ENCODE results near the gene ZNF57.

Gene ZNF57

DNA sequence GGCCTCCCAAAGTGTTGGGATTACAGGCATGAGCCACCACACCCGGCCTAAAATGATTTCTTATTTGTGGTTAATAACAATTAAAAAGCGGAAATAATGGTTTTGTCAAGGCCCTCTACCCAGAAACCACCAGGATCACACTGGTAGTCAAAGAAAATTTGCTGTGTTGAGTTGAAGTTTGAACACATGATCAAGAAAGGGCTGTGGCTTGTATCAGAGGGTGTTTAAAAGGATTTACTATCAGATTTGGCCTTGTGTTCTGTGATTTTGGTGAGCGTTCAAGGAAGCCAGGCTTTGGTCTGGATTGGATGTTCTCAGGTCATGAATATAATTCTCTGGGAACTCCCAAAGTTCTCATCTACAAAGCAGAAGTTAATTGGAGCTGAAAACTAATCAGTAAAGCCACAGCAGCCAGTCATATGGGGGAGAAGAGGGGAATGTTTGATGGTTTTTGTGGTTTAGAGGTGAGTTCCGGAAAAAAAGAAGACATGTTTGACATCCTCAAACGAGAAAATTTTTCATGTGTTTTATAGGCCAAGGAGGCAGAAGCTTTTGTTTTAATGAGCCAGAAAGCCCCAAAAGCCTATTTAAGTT lies 44.2 kb upstream of the ZNF57 start:
- no peak for TF ChIP-seq SIN3A (IDR thresholded peaks at IDR 0.05; ENCODE audit: borderline replicate concordance, insufficient read depth, low read length)
- TF ChIP-seq POLR2AphosphoS5 (IDR thresholded peaks at IDR 0.05; ENCODE audit: low read depth, low read length) = no peak
- no peak for TF ChIP-seq FOXP2 (optimal IDR thresholded peaks at IDR 0.05; ENCODE audit: borderline replicate concordance, extremely low read depth, extremely low read length, insufficient read depth)
- TF ChIP-seq TAF1 (IDR thresholded peaks at IDR 0.05; ENCODE audit: borderline replicate concordance, insufficient read depth, low read length) = no peak
- TF ChIP-seq, protein P1, sequence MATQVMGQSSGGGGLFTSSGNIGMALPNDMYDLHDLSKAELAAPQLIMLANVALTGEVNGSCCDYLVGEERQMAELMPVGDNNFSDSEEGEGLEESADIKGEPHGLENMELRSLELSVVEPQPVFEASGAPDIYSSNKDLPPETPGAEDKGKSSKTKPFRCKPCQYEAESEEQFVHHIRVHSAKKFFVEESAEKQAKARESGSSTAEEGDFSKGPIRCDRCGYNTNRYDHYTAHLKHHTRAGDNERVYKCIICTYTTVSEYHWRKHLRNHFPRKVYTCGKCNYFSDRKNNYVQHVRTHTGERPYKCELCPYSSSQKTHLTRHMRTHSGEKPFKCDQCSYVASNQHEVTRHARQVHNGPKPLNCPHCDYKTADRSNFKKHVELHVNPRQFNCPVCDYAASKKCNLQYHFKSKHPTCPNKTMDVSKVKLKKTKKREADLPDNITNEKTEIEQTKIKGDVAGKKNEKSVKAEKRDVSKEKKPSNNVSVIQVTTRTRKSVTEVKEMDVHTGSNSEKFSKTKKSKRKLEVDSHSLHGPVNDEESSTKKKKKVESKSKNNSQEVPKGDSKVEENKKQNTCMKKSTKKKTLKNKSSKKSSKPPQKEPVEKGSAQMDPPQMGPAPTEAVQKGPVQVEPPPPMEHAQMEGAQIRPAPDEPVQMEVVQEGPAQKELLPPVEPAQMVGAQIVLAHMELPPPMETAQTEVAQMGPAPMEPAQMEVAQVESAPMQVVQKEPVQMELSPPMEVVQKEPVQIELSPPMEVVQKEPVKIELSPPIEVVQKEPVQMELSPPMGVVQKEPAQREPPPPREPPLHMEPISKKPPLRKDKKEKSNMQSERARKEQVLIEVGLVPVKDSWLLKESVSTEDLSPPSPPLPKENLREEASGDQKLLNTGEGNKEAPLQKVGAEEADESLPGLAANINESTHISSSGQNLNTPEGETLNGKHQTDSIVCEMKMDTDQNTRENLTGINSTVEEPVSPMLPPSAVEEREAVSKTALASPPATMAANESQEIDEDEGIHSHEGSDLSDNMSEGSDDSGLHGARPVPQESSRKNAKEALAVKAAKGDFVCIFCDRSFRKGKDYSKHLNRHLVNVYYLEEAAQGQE (IDR thresholded peaks at IDR 0.05; ENCODE audit: insufficient read depth in 1 of 2, low read depth in 2 of 2, low read length in 2 of 2) = no peak

DNA sequence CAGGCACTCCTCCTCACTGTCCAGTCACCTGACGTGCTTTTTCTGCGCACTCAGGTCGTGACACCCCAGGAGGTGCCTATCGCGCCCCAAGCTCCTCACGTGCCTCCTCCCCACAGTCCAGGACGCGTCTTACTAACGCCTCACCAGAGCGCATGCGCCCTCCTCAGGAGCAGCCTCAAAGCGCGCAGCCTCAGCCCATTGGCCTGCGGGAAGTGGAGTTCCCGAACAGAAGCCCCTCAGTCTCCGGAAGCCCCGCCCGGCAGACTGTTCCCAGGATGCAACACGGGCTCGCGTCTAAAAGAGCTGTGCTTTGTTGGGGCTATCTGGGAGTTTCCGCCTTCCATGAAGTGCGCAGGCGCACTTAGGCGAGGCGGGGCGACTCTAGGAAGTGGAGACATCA lies 41.9 kb upstream of the ZNF57 start:
- no peak for TF ChIP-seq FOXP2 (optimal IDR thresholded peaks at IDR 0.05; ENCODE audit: borderline replicate concordance, extremely low read depth, extremely low read length, insufficient read depth)
- TF ChIP-seq POLR2AphosphoS5 (IDR thresholded peaks at IDR 0.05; ENCODE audit: low read depth, low read length) = no peak
- no peak for TF ChIP-seq TAF1 (IDR thresholded peaks at IDR 0.05; ENCODE audit: borderline replicate concordance, insufficient read depth, low read length)
- no peak for TF ChIP-seq SIN3A (IDR thresholded peaks at IDR 0.05; ENCODE audit: borderline replicate concordance, insufficient read depth, low read length)
- TF ChIP-seq, protein P1 (IDR thresholded peaks at IDR 0.05; ENCODE audit: insufficient read depth in 1 of 2, low read depth in 2 of 2, low read length in 2 of 2) = no peak

DNA sequence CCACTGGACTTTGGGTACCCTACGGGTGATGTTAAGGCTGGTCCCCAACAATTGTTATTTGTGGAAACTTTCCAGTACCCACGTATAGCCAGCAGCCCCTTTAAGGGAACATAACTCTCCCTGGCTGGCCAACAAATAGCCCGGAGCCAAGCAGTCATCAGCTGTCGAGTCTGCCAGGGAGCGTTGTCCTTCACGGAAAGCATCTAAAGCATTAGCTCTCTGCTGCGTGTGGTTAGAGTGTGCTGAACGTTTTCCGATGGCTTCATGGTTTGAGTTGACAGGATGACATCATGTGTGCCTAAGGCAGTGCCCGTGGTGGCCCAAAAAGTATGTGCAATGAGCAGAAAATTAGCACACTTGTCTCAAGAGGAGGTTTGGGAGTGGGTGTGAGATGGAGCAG lies 36.9 kb upstream of the ZNF57 start:
- TF ChIP-seq, protein P1 (IDR thresholded peaks at IDR 0.05; ENCODE audit: insufficient read depth in 1 of 2, low read depth in 2 of 2, low read length in 2 of 2) = no peak
- no peak for TF ChIP-seq SIN3A (IDR thresholded peaks at IDR 0.05; ENCODE audit: borderline replicate concordance, insufficient read depth, low read length)
- TF ChIP-seq FOXP2 (optimal IDR thresholded peaks at IDR 0.05; ENCODE audit: borderline replicate concordance, extremely low read depth, extremely low read length, insufficient read depth) = no peak
- TF ChIP-seq POLR2AphosphoS5 (IDR thresholded peaks at IDR 0.05; ENCODE audit: low read depth, low read length) = no peak

DNA sequence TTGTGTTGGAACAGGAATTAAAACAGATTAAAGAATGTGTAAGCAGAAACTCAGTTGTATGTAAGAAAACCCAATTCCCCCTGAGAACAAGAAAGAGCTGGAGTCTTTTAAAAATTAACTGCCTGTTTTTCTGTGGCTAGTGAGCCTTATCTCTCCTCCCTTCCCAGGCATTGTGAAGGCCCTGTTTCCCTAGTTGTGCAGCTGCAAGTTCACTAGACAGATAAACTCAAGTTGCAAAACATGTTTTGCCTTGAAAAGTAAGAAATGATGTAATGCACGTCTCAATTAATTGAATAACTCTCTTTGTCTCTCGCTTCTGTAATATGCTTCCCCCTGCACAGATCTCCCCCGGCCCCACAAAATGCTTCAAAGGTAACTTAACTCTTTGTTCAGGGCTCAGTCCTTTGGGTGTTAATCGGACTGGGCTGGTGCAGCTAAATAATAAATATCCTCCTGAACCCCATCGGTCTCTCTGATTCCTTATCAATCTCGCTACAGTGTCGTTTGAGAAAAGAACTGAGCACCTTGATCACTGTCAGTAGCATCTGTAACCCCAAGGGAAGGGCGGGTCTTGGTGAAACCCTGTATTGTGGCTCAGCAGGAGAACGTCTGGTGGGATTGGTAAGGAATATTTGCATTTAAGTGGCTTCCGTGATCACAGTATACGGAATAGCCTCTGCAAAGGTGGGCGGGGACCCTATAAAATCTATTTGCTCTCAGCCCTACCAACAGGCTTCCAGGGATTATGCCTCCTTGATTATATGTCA lies 35.2 kb upstream of the ZNF57 start:
- TF ChIP-seq, protein P1 (IDR thresholded peaks at IDR 0.05; ENCODE audit: insufficient read depth in 1 of 2, low read depth in 2 of 2, low read length in 2 of 2) = no peak
- TF ChIP-seq POLR2AphosphoS5 (IDR thresholded peaks at IDR 0.05; ENCODE audit: low read depth, low read length) = no peak
- TF ChIP-seq SIN3A (IDR thresholded peaks at IDR 0.05; ENCODE audit: borderline replicate concordance, insufficient read depth, low read length) = no peak
- TF ChIP-seq FOXP2 (optimal IDR thresholded peaks at IDR 0.05; ENCODE audit: borderline replicate concordance, extremely low read depth, extremely low read length, insufficient read depth) = no peak
- no peak for TF ChIP-seq TAF1 (IDR thresholded peaks at IDR 0.05; ENCODE audit: borderline replicate concordance, insufficient read depth, low read length)

Measured in PFSK-1 (cell line).